ENCODE data around the gene GRIK1. TPM values are rescaled to one million over a fixed set of nuclear protein-coding genes. Genes with fewer than 3 reads are reported as not detected.

Gene GRIK1
- total RNA-seq, 1 experiment from 2014 or later = 0.09 TPM

GRCh38 chr21:29854795-29855194, 85.0 kb downstream of the GRIK1 start:
- ChIA-PET POLR2A (no interaction called here), CTCF (interaction anchor here (0.9 kb wide), 1 partner anchor 355 kb away, joined by 4 read pairs; no protein-coding TSS in a partner anchor)
- H3K9me3 Mint-ChIP-seq = no peaks in the 10 kb centered on the region
- DNase-seq (ENCODE audit: low spot score) (no peak), ATAC-seq (no peak)
- H3K27ac Mint-ChIP-seq = no peak overlapping the region
- H3K27me3 Mint-ChIP-seq (ENCODE audit: low read depth) = no peaks in the 10 kb centered on the region
- TF ChIP-seq AFF4 (CRISPR knock-in tag; IDR thresholded peaks at IDR 0.05; ENCODE audit: borderline replicate concordance) (no peak), ARID4B (CRISPR knock-in tag; IDR thresholded peaks at IDR 0.05; ENCODE audit: borderline replicate concordance) (no peak), IRF2 (CRISPR knock-in tag; IDR thresholded peaks at IDR 0.05; ENCODE audit: borderline replicate concordance, low read depth) (no peak), ETV6 (CRISPR knock-in tag; IDR thresholded peaks at IDR 0.05) (no peak), MAX (CRISPR knock-in tag; IDR thresholded peaks at IDR 0.05) (no peak), CBFB (CRISPR knock-in tag; IDR thresholded peaks at IDR 0.05; ENCODE audit: low read depth) (no peak), ZNF232 (CRISPR knock-in tag; IDR thresholded peaks at IDR 0.05) (no peak), SMAD4 (CRISPR knock-in tag; IDR thresholded peaks at IDR 0.05) (no peak), CTCF (IDR thresholded peaks at IDR 0.05) (no peak), MYBL2 (CRISPR knock-in tag; IDR thresholded peaks at IDR 0.05) (no peak), ELF4 (CRISPR knock-in tag; IDR thresholded peaks at IDR 0.05; ENCODE audit: low read depth) (no peak), ZNF425 (CRISPR knock-in tag; conservative IDR thresholded peaks at IDR 0.05) (no peak), ZNF532 (CRISPR knock-in tag; IDR thresholded peaks at IDR 0.05; ENCODE audit: borderline replicate concordance) (no peak), FOXK1 (CRISPR knock-in tag; IDR thresholded peaks at IDR 0.05) (no peak), NFYB (CRISPR knock-in tag; conservative IDR thresholded peaks at IDR 0.05; ENCODE audit: low read depth) (no peak), SMAD3 (CRISPR knock-in tag; IDR thresholded peaks at IDR 0.05; ENCODE audit: borderline replicate concordance) (no peak), NFATC4 (CRISPR knock-in tag; IDR thresholded peaks at IDR 0.05) (no peak), ZNF512 (CRISPR knock-in tag; IDR thresholded peaks at IDR 0.05; ENCODE audit: borderline replicate concordance) (no peak), CREB1 (CRISPR knock-in tag; IDR thresholded peaks at IDR 0.05) (no peak), ZNF671 (CRISPR knock-in tag; IDR thresholded peaks at IDR 0.05) (no peak)
- no peaks in the 10 kb centered on the region for H3K36me3 Mint-ChIP-seq
- peaks cover 12% of the 10 kb centered on the region for H3K4me1 Mint-ChIP-seq
- H3K4me3 Mint-ChIP-seq = no peak overlapping the region
